ENCODE results near the gene LYL1. TPM values are rescaled to one million over a fixed set of nuclear protein-coding genes. Genes with fewer than 3 reads are reported as not detected.

LYL1 gene
- total and polyA plus RNA-seq, 2 of the 13 experiments (the other 11 are each of a cell fraction or from before 2014, with no cell fraction given), result 0.75 to 0.92 TPM

DNA sequence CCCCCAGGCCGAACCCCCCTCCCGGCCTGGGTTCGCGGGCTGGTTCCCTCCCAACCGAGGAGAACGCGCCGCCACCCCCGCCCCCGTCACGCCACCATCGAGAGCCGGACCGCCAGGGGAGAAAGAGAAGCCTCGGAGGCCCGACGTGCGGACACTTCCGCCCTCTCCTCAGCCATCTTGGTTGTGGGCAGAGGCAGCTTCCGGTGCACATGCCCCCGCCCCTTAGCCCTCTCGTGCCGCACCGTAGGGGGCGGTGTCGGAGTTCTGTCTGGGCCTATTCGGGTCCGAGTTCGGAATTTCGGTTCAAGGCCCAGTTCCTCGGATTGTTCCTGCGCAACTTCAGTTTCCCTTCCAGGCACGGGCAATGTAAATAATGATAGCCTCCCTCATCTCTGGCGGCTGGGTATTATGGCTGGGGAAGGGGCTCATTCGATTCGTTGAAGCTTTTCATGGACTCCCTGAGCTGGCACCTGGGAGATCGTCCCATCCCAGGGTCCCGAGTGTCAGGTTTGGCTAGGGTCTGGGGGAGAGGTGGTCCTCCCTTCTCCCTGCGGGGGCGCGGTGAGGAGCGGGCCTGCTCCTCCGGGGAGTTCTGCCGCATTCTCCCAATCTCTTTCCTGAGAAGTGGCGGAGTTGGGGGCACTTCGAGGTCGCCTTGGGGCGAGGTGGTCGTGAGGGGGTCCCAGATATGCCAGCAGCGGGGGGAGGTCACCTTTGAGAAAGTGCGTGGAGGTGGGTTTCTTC, 47.7 kb upstream of the LYL1 start, which contains the start of the genes IER2 and STX10 (continued):
- 0 out of 2 replicates have a peak, but pooled peaks have one; percentile 52 for TF ChIP-seq PCBP1 (IDR thresholded peaks at IDR 0.05; ENCODE audit: borderline replicate concordance, low read depth, low read length)
- TF ChIP-seq HNF4A (CRISPR knock-in tag; IDR thresholded peaks at IDR 0.05), result peak; percentile 70
- no peak for TF ChIP-seq SMAD1 (CRISPR knock-in tag; IDR thresholded peaks at IDR 0.05; ENCODE audit: borderline replicate concordance, low read depth)
- TF ChIP-seq SNAI1 (CRISPR knock-in tag; IDR thresholded peaks at IDR 0.05; ENCODE audit: borderline replicate concordance), result no peak; the same call in 1 of the 2 replicates
- peak; percentile 84 for TF ChIP-seq PHF21A (CRISPR knock-in tag; IDR thresholded peaks at IDR 0.05)
- peak; percentile 93 for TF ChIP-seq SMAD3 (CRISPR knock-in tag; IDR thresholded peaks at IDR 0.05)
- no peak for TF ChIP-seq KDM3A (CRISPR knock-in tag; IDR thresholded peaks at IDR 0.05; ENCODE audit: low read depth)
- TF ChIP-seq, protein P1, sequence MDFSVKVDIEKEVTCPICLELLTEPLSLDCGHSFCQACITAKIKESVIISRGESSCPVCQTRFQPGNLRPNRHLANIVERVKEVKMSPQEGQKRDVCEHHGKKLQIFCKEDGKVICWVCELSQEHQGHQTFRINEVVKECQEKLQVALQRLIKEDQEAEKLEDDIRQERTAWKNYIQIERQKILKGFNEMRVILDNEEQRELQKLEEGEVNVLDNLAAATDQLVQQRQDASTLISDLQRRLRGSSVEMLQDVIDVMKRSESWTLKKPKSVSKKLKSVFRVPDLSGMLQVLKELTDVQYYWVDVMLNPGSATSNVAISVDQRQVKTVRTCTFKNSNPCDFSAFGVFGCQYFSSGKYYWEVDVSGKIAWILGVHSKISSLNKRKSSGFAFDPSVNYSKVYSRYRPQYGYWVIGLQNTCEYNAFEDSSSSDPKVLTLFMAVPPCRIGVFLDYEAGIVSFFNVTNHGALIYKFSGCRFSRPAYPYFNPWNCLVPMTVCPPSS (IDR thresholded peaks at IDR 0.05), result no peak
- TF ChIP-seq ZBTB7A (CRISPR knock-in tag; IDR thresholded peaks at IDR 0.05), result peak; percentile 77
- peak in 1 of 2 experiments; percentile 72; a peak in 2 of 4 replicates for TF ChIP-seq KLF16 (CRISPR knock-in tag; IDR thresholded peaks at IDR 0.05)
- TF ChIP-seq ZMYM3 (CRISPR knock-in tag; IDR thresholded peaks at IDR 0.05), result peak; percentile 75; the same call in 1 of the 2 replicates
- TF ChIP-seq, protein P2, sequence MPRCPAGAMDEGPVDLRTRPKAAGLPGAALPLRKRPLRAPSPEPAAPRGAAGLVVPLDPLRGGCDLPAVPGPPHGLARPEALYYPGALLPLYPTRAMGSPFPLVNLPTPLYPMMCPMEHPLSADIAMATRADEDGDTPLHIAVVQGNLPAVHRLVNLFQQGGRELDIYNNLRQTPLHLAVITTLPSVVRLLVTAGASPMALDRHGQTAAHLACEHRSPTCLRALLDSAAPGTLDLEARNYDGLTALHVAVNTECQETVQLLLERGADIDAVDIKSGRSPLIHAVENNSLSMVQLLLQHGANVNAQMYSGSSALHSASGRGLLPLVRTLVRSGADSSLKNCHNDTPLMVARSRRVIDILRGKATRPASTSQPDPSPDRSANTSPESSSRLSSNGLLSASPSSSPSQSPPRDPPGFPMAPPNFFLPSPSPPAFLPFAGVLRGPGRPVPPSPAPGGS (CRISPR knock-in tag; IDR thresholded peaks at IDR 0.05), result 0 out of 2 replicates have a peak, but pooled peaks have one; percentile 49
- TF ChIP-seq ZNF652 (CRISPR knock-in tag; IDR thresholded peaks at IDR 0.05; ENCODE audit: borderline replicate concordance, low read depth), result peak; percentile 31; the same call in 1 of the 2 replicates
- TF ChIP-seq ZNF775 (CRISPR knock-in tag; IDR thresholded peaks at IDR 0.05; ENCODE audit: borderline replicate concordance), result no peak
- no peak for TF ChIP-seq RORA (CRISPR knock-in tag; IDR thresholded peaks at IDR 0.05)
- TF ChIP-seq KDM5A (IDR thresholded peaks at IDR 0.05; ENCODE audit: borderline replicate concordance, low read length), result peak; percentile 62; the same call in 1 of the 2 replicates
- TF ChIP-seq ZNF383 (CRISPR knock-in tag; IDR thresholded peaks at IDR 0.05; ENCODE audit: borderline replicate concordance), result no peak
- TF ChIP-seq, protein P3, sequence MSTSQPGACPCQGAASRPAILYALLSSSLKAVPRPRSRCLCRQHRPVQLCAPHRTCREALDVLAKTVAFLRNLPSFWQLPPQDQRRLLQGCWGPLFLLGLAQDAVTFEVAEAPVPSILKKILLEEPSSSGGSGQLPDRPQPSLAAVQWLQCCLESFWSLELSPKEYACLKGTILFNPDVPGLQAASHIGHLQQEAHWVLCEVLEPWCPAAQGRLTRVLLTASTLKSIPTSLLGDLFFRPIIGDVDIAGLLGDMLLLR (CRISPR knock-in tag; IDR thresholded peaks at IDR 0.05), result 0 out of 2 replicates have a peak, but pooled peaks have one; percentile 41
- no peak for TF ChIP-seq ZNF251 (CRISPR knock-in tag; IDR thresholded peaks at IDR 0.05)
- no peak for TF ChIP-seq NFE2L1 (CRISPR knock-in tag; IDR thresholded peaks at IDR 0.05; ENCODE audit: borderline replicate concordance)
- TF ChIP-seq, protein P4, sequence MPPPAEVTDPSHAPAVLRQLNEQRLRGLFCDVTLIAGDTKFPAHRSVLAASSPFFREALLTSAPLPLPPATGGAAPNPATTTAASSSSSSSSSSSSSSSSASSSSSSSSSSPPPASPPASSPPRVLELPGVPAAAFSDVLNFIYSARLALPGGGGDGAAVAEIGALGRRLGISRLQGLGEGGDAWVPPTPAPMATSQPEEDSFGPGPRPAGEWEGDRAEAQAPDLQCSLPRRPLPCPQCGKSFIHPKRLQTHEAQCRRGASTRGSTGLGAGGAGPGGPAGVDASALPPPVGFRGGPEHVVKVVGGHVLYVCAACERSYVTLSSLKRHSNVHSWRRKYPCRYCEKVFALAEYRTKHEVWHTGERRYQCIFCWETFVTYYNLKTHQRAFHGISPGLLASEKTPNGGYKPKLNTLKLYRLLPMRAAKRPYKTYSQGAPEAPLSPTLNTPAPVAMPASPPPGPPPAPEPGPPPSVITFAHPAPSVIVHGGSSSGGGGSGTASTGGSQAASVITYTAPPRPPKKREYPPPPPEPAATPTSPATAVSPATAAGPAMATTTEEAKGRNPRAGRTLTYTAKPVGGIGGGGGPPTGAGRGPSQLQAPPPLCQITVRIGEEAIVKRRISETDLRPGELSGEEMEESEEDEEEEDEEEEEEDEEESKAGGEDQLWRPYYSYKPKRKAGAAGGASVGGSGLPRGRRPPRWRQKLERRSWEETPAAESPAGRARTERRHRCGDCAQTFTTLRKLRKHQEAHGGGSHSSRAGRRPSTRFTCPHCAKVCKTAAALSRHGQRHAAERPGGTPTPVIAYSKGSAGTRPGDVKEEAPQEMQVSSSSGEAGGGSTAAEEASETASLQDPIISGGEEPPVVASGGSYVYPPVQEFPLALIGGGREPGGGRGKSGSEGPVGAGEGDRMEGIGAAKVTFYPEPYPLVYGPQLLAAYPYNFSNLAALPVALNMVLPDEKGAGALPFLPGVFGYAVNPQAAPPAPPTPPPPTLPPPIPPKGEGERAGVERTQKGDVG (CRISPR knock-in tag; IDR thresholded peaks at IDR 0.05; ENCODE audit: borderline replicate concordance), result no peak
